HepG2 (cell line): Measurements from ENCODE around the gene BICDL2. TPM values are rescaled to one million over a fixed set of nuclear protein-coding genes. Genes with fewer than 3 reads are reported as not detected.
A peak's percentile ranks its signal among the peaks of the same experiment; 100 is the strongest.

Source experiments
- ATAC-seq: fragments of 200-7000 bp; cut with Tn5 transposase; 3 replicates; pipeline ENCODE4 v1.9.1; 2020; ENCODE audit warnings: mild to moderate bottlenecking, moderate library complexity
- BruUV-seq: library from RNA; stranded (reverse); fragments of 400-500 nt; replicated peaks from 2 replicates; lab custom pipeline; 2021; lab: Mats Ljungman, UMichigan
- CTCF ChIA-PET: fragments of 300-600 bp; formaldehyde crosslinking; extraction: SDS; loops from one replicate; lab custom pipeline; 2021; ENCODE audit warnings: low total read pairs, inconsistent platforms, low intra/inter-chr PET ratio; lab: Yijun Ruan, JAX
- POLR2A ChIA-PET: fragments of 350-600 bp; sonication (Branson Sonifier 250); formaldehyde crosslinking; loops from one replicate; lab custom pipeline; 2020; ENCODE audit warnings: antibody characterized with exemption, inconsistent platforms; lab: Yijun Ruan, JAX
- DNase-seq: peaks from one replicate; pipeline ENCODE4 v3.0.0-alpha.2; 2015; ENCODE audit warnings: low spot score
- FAIRE-seq: peaks from 3 replicates; lab custom pipeline; 2011; peaks lifted over from hg19 to GRCh38; lab: Jason Lieb, UNC
- H2AFZ ChIP-seq: one replicate; pipeline ENCODE4 v1.6.1; 2011; ENCODE audit warnings: low read length, inconsistent platforms
- H3K27ac ChIP-seq: fragments of 300-600 bp; 3 replicates; pipeline ENCODE4 v1.8.0; 2011; ENCODE audit warnings: mixed run types, mild to moderate bottlenecking, mixed read lengths, low read length, inconsistent platforms; ENCODE audit not compliant: insufficient read depth; ENCODE audit errors: extremely low read length
- H3K27me3 ChIP-seq, 2 experiments: fragments of 200-600 bp in 1 of 2; 2 replicates in 1 of 2; 3 replicates in 1 of 2; pipeline versions ENCODE4 v1.6.0 to v1.8.0; 2011; ENCODE audit warnings: low read length in 2 of 2, mild to moderate bottlenecking in 2 of 2, moderate library complexity in 2 of 2, inconsistent platforms in 1 of 2; ENCODE audit not compliant: insufficient read depth in 2 of 2, control insufficient read depth in 1 of 2
- H3K36me3 ChIP-seq, 2 experiments: fragments of 200-600 bp in 1 of 2; replicated peaks in 1 of 2; 2 replicates in 1 of 2; 3 replicates in 1 of 2; pipeline versions ENCODE4 v1.5.1 to v1.8.0; 2011; ENCODE audit warnings: low read length in 2 of 2, inconsistent platforms in 1 of 2; ENCODE audit not compliant: insufficient read depth in 2 of 2, control insufficient read depth in 1 of 2
- H3K4me1 ChIP-seq: 2 replicates; pipeline ENCODE4 v1.5.1; 2012; ENCODE audit warnings: low read length, inconsistent platforms; ENCODE audit not compliant: insufficient read depth
- H3K4me2 ChIP-seq: 2 replicates; pipeline ENCODE4 v1.6.0; 2011; ENCODE audit warnings: low read depth, low read length, inconsistent platforms
- H3K4me3 ChIP-seq, 3 experiments: fragments of 200-600 bp in 1 of 3; sonication (generic), shearing (Covaris generic) in 1 of 3; replicated peaks in 1 of 3; 2 replicates each; pipeline ENCODE4 v1.5.1; 2011 to 2016; ENCODE audit warnings: low read length in 3 of 3, inconsistent platforms in 2 of 3, low read depth in 2 of 3, mild to moderate bottlenecking in 2 of 3, control low read depth in 1 of 3, mixed read lengths in 1 of 3; ENCODE audit not compliant: insufficient read depth in 1 of 3
- H3K79me2 ChIP-seq: one replicate; pipeline ENCODE4 v1.6.1; 2011; ENCODE audit warnings: low read length, inconsistent platforms; ENCODE audit not compliant: insufficient read depth
- H3K9ac ChIP-seq: 2 replicates; pipeline ENCODE4 v1.6.0; 2011; ENCODE audit warnings: mild to moderate bottlenecking, low read depth, low read length, inconsistent platforms; ENCODE audit not compliant: insufficient read depth
- H3K9me3 ChIP-seq: 2 replicates; pipeline ENCODE4 v1.5.1; 2012; ENCODE audit warnings: mild to moderate bottlenecking, low read length
- H4K20me1 ChIP-seq: 2 replicates; pipeline ENCODE4 v1.6.0; 2011; ENCODE audit warnings: inconsistent platforms, mild to moderate bottlenecking, low read length, moderate library complexity; ENCODE audit not compliant: insufficient read depth
- GATAD1 ChIP-seq: IDR thresholded peaks from 2 replicates; pipeline ENCODE4 v1.6.1; 2016; ENCODE audit warnings: missing genetic modification reagents, missing compliant biosample characterization
- HNRNPLL ChIP-seq: fragments of 200-400 bp; formaldehyde crosslinking; IDR thresholded peaks from 2 replicates; pipeline ENCODE4 v1.6.1; 2017; ENCODE audit warnings: mild to moderate bottlenecking, low read depth, low read length; ENCODE audit not compliant: poor library complexity, severe bottlenecking
- KLF12 ChIP-seq: sonication (generic); formaldehyde crosslinking; IDR thresholded peaks from 2 replicates; pipeline ENCODE4 v1.4.0; 2020; ENCODE audit warnings: missing genetic modification reagents, borderline replicate concordance
- NR2F6 ChIP-seq, 2 experiments: IDR thresholded peaks; 2 replicates each; pipeline ENCODE4 v1.6.1; 2016; ENCODE audit warnings: antibody characterized with exemption in 1 of 2, mild to moderate bottlenecking in 1 of 2
- ZNF354B ChIP-seq: sonication (generic); formaldehyde crosslinking; IDR thresholded peaks from 2 replicates; pipeline ENCODE4 v1.8.0; 2022; ENCODE audit warnings: mild to moderate bottlenecking, missing genetic modification reagents
- ZNF446 ChIP-seq: sonication (generic); formaldehyde crosslinking; IDR thresholded peaks from 2 replicates; pipeline ENCODE4 v1.5.0; 2020; ENCODE audit warnings: mild to moderate bottlenecking, missing genetic modification reagents
- ZNF800 ChIP-seq: sonication (generic); formaldehyde crosslinking; IDR thresholded peaks from 2 replicates; pipeline ENCODE4 v1.4.0; 2020; ENCODE audit warnings: missing genetic modification reagents
- ZXDC ChIP-seq: sonication (generic); formaldehyde crosslinking; IDR thresholded peaks from 2 replicates; pipeline ENCODE4 v1.5.0; 2020; ENCODE audit warnings: mild to moderate bottlenecking, missing genetic modification reagents
- WGBS: methylation state at CpG from one replicate; pipeline ENCODE4 v1.1.6; 2017; ENCODE audit warnings: low lambda C conversion rate; 5-methylcytosine and 5-hydroxymethylcytosine counted together
- in situ Hi-C: cut with HindIII; loops from 2 replicates; pipeline ENCODE4 v1.10.0; 2017; ENCODE audit warnings: low pct_unique_long_range_greater_than_20kb; ENCODE audit not compliant: extremely low pct_ligation_motif_present
- intact Hi-C: fragments of 100-400 bp; cut with micrococcal nuclease; formaldehyde crosslinking; loops from one replicate; pipeline ENCODE4 v1.10.0; 2022; ENCODE audit not compliant: unreplicated experiment
- polyA plus RNA-seq, 8 experiments: library from polyadenylated mRNA; depleted of rRNA in 3 of 8; stranded (reverse) in 7 of 8; unstranded in 1 of 8; fragments of >200 nt; fragmentation: Illumina TruSeq in 4 of 8; extraction: Trizol in 4 of 8; gene quantifications; 2 replicates each; pipeline versions ENCODE4 v1.2.1 to v1.2.3, GENCODE V29; 2011 to 2016; ENCODE audit warnings: low read depth in 4 of 8, missing spikeins in 1 of 8, mixed read lengths in 1 of 8; ENCODE audit not compliant: insufficient read depth in 1 of 8
- total RNA-seq, 5 experiments: library from RNA; depleted of rRNA; stranded (reverse); fragments of >200 nt; fragmentation: Illumina TruSeq; extraction: Trizol; gene quantifications; 2 replicates each; pipeline ENCODE4 v1.2.3, GENCODE V29; 2016; ENCODE audit warnings: low read depth in 1 of 5

The BICDL2 gene
- total and polyA plus RNA-seq, 2 of the 13 experiments (the other 11 are each of a cell fraction or from before 2014, with no cell fraction given): 0.12 TPM; not detected in 1

DNA sequence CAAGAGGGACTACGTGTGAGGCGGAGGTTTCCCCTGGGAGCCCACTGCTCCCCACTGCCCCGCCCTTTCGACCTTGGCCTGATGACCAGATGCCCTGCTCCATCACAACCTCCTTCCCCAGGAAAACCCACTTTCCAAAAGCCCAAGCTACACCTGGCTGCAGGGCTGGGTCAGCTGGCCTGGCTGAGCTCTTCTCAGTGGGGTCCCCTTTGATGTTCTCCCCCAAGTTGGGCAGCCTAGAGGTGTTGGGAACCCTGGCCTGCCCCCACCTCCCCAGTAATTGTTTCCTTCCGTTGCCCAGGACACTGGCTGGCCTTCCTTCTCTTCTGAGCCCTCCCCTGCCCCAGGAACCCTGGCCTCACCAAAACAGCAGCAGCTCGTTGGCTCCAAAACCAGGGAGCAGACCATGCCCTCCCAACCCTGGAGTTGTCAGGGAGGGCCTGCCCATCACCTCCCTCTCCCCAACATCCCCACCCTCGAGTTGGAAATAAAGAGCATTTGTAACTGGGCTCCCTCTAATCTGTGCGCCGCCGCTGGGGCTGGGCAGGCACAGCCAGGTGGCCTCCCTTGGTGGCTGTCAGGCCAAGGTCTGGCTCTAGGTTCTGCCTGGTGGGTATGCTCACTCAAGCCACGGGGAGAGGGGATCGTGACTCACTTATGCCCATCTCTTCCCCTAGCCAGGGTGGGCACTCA is 22.6 kb downstream of the BICDL2 start:
- no peaks in the 10 kb centered on the region for H3K9me3 ChIP-seq
- DNase-seq: no peak
- no peak overlapping the region for H2AFZ ChIP-seq
- POLR2A ChIA-PET: interaction anchor here (14.2 to 18.8 kb wide), 2 partner anchors 5 to 9 kb away, joined by 750 read pairs; partner anchors contain the start of genes CLDN6, CLDN9, HCFC1R1 and THOC6
- intact Hi-C loops: no loop called here
- H3K79me2 ChIP-seq: no peaks in the 10 kb centered on the region
- no peak overlapping the region for H3K9ac ChIP-seq
- peaks cover 7 to 22% of the 10 kb centered on the region in 2 experiments; a peak in 4 of 5 replicates for H3K27me3 ChIP-seq
- 13% methylated on average over 9 of the region's 12 CpGs for WGBS
- CTCF ChIA-PET: no interaction called here
- peak overlapping the region in 1 of 3 experiments; percentile 40; a peak in 1 of 6 replicates for H3K4me3 ChIP-seq
- ATAC-seq: peak; percentile 28
- peaks cover 97% of the 10 kb centered on the region for H3K4me1 ChIP-seq
- in situ Hi-C loops: no loop called here
- no peaks in the 10 kb centered on the region for H3K36me3 ChIP-seq
- no peak overlapping the region for H3K27ac ChIP-seq
- BruUV-seq: no TSS peak
- H4K20me1 ChIP-seq: no peaks in the 10 kb centered on the region
- H3K4me2 ChIP-seq: peak overlapping the region; percentile 55
- FAIRE-seq: no peak
- peak; percentile 26; the same call in 1 of the 2 replicates for TF ChIP-seq KLF12
- no peak for TF ChIP-seq NR2F6 (IDR thresholded peaks at IDR 0.05)
- TF ChIP-seq NR2F6 (CRISPR knock-in tag; IDR thresholded peaks at IDR 0.05): 0 out of 2 replicates have a peak, but pooled peaks have one; percentile 18
- 0 out of 2 replicates have a peak, but pooled peaks have one; percentile 23 for TF ChIP-seq ZNF354B (CRISPR knock-in tag)
- TF ChIP-seq ZNF800 (CRISPR knock-in tag): 0 out of 2 replicates have a peak, but pooled peaks have one; percentile 24
- no peak for TF ChIP-seq ZNF446
- TF ChIP-seq ZXDC (CRISPR knock-in tag): no peak
- TF ChIP-seq GATAD1: no peak
- TF ChIP-seq HNRNPLL: peak; percentile 16
